ENCODE measurements around the gene ATXN7L3.
A peak's percentile ranks its signal among the peaks of the same experiment; 100 is the strongest.

The ATXN7L3 gene

GRCh38 chr17:44198721-44199552, 747 bp downstream of the ATXN7L3 start:
- no peak for FAIRE-seq

GRCh38 chr17:44197980-44198720, 1.5 kb downstream of the ATXN7L3 start:
- FAIRE-seq = no peak

GRCh38 chr17:44197107-44197506, 2.6 kb downstream of the ATXN7L3 start:
- FAIRE-seq = no peak

- no peak for FAIRE-seq
Measured at GRCh38 chr17:44193326-44194084, 6.2 kb downstream of the ATXN7L3 start.

- FAIRE-seq = no peak
Measured at GRCh38 chr17:44192750-44193149, 6.9 kb downstream of the ATXN7L3 start.

- no peak for FAIRE-seq
Measured at GRCh38 chr17:44191941-44192496, 7.7 kb downstream of the ATXN7L3 start.

GRCh38 chr17:44191369-44191768, 8.3 kb downstream of the ATXN7L3 start:
- FAIRE-seq = no peak

GRCh38 chr17:44190481-44190880, 9.2 kb downstream of the ATXN7L3 start:
- FAIRE-seq = no peak

GRCh38 chr17:44188576-44189403, 10.9 kb downstream of the ATXN7L3 start:
- no peak for FAIRE-seq

- FAIRE-seq = no peak
Measured at GRCh38 chr17:44187131-44187899, 12.4 kb downstream of the ATXN7L3 start.

GRCh38 chr17:44186307-44187130, 13.2 kb downstream of the ATXN7L3 start, which contains the start of gene TMUB2:
TMUB2 (plus strand) TSS chr17:44186972; CDS start chr17:44187709, 737 bp downstream.
- peak; percentile 99 for FAIRE-seq

GRCh38 chr17:44184212-44184810, 15.4 kb downstream of the ATXN7L3 start:
- FAIRE-seq = no peak

GRCh38 chr17:44183024-44183423, 16.7 kb downstream of the ATXN7L3 start:
- no peak for FAIRE-seq

- no peak for FAIRE-seq
Measured at GRCh38 chr17:44178133-44178532, 21.6 kb downstream of the ATXN7L3 start.

GRCh38 chr17:44177640-44178039, 22.0 kb downstream of the ATXN7L3 start:
- no peak for FAIRE-seq

- FAIRE-seq = no peak
Measured at GRCh38 chr17:44176671-44177501, 22.8 kb downstream of the ATXN7L3 start.

GRCh38 chr17:44176257-44176656, 23.4 kb downstream of the ATXN7L3 start:
- FAIRE-seq = no peak

- no peak for FAIRE-seq
Measured at GRCh38 chr17:44174427-44174826, 25.3 kb downstream of the ATXN7L3 start.

- no peak for FAIRE-seq
Measured at GRCh38 chr17:44171931-44172455, 27.7 kb downstream of the ATXN7L3 start.
